ENCODE measurements around the gene CDC42BPA. TPM values are rescaled to one million over a fixed set of nuclear protein-coding genes. Genes with fewer than 3 reads are reported as not detected.
A peak's percentile ranks its signal among the peaks of the same experiment; 100 is the strongest.

CDC42BPA gene
- total and polyA plus RNA-seq, 2 donors (not counting 1 experiment from before 2014, with no cell fraction given): 26.4 to 77.1 TPM

GRCh38 chr1:227094249-227094966 is 223.9 kb downstream of the CDC42BPA start:
- Histone ChIP-seq H3K79me2 (ENCODE audit: control insufficient read depth, insufficient read depth, low read length) (no peaks in the 10 kb centered on the region), H3K27ac (ENCODE audit: insufficient read depth, low read length) (no peak overlapping the region), H4K20me1 (ENCODE audit: control insufficient read depth, extremely low read depth, insufficient read depth, low read length) (no peaks in the 10 kb centered on the region), H3K4me3 (replicated peaks in 1 of 4; ENCODE audit: control extremely low read depth in 1 of 4, insufficient read depth in 1 of 4, low read depth in 3 of 4, low read length in 4 of 4) (no peak overlapping the region), H3K9ac (ENCODE audit: insufficient read depth, low read length) (no peak overlapping the region), H3K36me3 (ENCODE audit: control insufficient read depth, insufficient read depth, low read length) (no peaks in the 10 kb centered on the region), H3K4me1 (ENCODE audit: control insufficient read depth, extremely low read depth, insufficient read depth, low read length) (no peaks in the 10 kb centered on the region), H3K27me3 (ENCODE audit: control insufficient read depth, insufficient read depth, low read length) (no peaks in the 10 kb centered on the region), H2AFZ (ENCODE audit: low read length) (no peak overlapping the region), H3K4me2 (ENCODE audit: extremely low read depth, insufficient read depth, low read length) (no peak overlapping the region), H3K9me3 (ENCODE audit: control insufficient read depth, insufficient read depth, low read depth, low read length) (no peaks in the 10 kb centered on the region)
- peak in 1 of 2 donors; percentile 27 for DNase-seq (ENCODE audit: low read depth in 2 of 2)
- no peak for TF ChIP-seq EZH2 (IDR thresholded peaks at IDR 0.05; ENCODE audit: low read length, missing control alignments)
- TF ChIP-seq, protein P1, sequence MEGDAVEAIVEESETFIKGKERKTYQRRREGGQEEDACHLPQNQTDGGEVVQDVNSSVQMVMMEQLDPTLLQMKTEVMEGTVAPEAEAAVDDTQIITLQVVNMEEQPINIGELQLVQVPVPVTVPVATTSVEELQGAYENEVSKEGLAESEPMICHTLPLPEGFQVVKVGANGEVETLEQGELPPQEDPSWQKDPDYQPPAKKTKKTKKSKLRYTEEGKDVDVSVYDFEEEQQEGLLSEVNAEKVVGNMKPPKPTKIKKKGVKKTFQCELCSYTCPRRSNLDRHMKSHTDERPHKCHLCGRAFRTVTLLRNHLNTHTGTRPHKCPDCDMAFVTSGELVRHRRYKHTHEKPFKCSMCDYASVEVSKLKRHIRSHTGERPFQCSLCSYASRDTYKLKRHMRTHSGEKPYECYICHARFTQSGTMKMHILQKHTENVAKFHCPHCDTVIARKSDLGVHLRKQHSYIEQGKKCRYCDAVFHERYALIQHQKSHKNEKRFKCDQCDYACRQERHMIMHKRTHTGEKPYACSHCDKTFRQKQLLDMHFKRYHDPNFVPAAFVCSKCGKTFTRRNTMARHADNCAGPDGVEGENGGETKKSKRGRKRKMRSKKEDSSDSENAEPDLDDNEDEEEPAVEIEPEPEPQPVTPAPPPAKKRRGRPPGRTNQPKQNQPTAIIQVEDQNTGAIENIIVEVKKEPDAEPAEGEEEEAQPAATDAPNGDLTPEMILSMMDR (conservative IDR thresholded peaks at IDR 0.05 in 1 of 2, IDR thresholded peaks at IDR 0.05 in 1 of 2; ENCODE audit: low read depth in 1 of 2, low read length in 2 of 2): no peak

DNA sequence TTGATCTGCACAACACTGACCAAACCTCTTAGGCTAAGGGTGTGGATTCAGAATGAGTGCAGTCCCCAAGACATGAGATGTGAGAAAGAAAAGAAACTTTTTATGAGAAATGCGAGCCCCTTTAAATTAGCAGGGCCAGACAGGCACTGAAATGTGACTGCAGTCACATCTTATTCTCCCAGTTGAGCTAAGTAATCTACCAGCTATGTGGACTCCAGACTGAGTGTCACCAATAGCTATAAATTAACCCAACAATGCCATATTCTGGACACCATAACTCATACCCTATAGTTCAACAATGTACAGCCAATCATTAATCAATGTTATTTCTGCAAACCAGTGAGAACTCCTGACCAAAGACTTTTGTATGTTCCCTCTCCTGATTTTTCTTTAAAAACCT is 225.0 kb downstream of the CDC42BPA start:
- Histone ChIP-seq H3K4me2 (ENCODE audit: extremely low read depth, insufficient read depth, low read length) (no peak overlapping the region), H3K27ac (ENCODE audit: insufficient read depth, low read length) (no peak overlapping the region), H4K20me1 (ENCODE audit: control insufficient read depth, extremely low read depth, insufficient read depth, low read length) (no peaks in the 10 kb centered on the region), H3K4me1 (ENCODE audit: control insufficient read depth, extremely low read depth, insufficient read depth, low read length) (no peaks in the 10 kb centered on the region), H3K9ac (ENCODE audit: insufficient read depth, low read length) (no peak overlapping the region), H3K27me3 (ENCODE audit: control insufficient read depth, insufficient read depth, low read length) (no peaks in the 10 kb centered on the region), H3K79me2 (ENCODE audit: control insufficient read depth, insufficient read depth, low read length) (no peaks in the 10 kb centered on the region), H2AFZ (ENCODE audit: low read length) (no peak overlapping the region), H3K9me3 (ENCODE audit: control insufficient read depth, insufficient read depth, low read depth, low read length) (no peaks in the 10 kb centered on the region), H3K36me3 (ENCODE audit: control insufficient read depth, insufficient read depth, low read length) (no peaks in the 10 kb centered on the region), H3K4me3 (replicated peaks in 1 of 4; ENCODE audit: control extremely low read depth in 1 of 4, insufficient read depth in 1 of 4, low read depth in 3 of 4, low read length in 4 of 4) (no peak overlapping the region)
- DNase-seq (ENCODE audit: low read depth in 2 of 2): no peak
- TF ChIP-seq, protein P1 (conservative IDR thresholded peaks at IDR 0.05 in 1 of 2, IDR thresholded peaks at IDR 0.05 in 1 of 2; ENCODE audit: low read depth in 1 of 2, low read length in 2 of 2): no peak
- no peak for TF ChIP-seq EZH2 (IDR thresholded peaks at IDR 0.05; ENCODE audit: low read length, missing control alignments)

- H3K27me3 ChIP-seq (ENCODE audit: control insufficient read depth, insufficient read depth, low read length): no peaks in the 10 kb centered on the region
- DNase-seq (ENCODE audit: low read depth in 2 of 2): peak; percentile 8 to 15
Measured at GRCh38 chr1:227092069-227092468, 226.2 kb downstream of the CDC42BPA start.

More at GRCh38 chr1:227092069-227092468, 226.2 kb downstream of the CDC42BPA start:
- Histone ChIP-seq H3K9ac (ENCODE audit: insufficient read depth, low read length) (no peak overlapping the region), H3K9me3 (ENCODE audit: control insufficient read depth, insufficient read depth, low read depth, low read length) (no peaks in the 10 kb centered on the region), H3K4me1 (ENCODE audit: control insufficient read depth, extremely low read depth, insufficient read depth, low read length) (no peaks in the 10 kb centered on the region), H3K27ac (ENCODE audit: insufficient read depth, low read length) (no peak overlapping the region), H3K4me2 (ENCODE audit: extremely low read depth, insufficient read depth, low read length) (no peak overlapping the region), H4K20me1 (ENCODE audit: control insufficient read depth, extremely low read depth, insufficient read depth, low read length) (no peaks in the 10 kb centered on the region), H3K36me3 (ENCODE audit: control insufficient read depth, insufficient read depth, low read length) (no peaks in the 10 kb centered on the region), H3K4me3 (replicated peaks in 1 of 4; ENCODE audit: control extremely low read depth in 1 of 4, insufficient read depth in 1 of 4, low read depth in 3 of 4, low read length in 4 of 4) (no peak overlapping the region), H2AFZ (ENCODE audit: low read length) (no peak overlapping the region), H3K79me2 (ENCODE audit: control insufficient read depth, insufficient read depth, low read length) (no peaks in the 10 kb centered on the region)
- TF ChIP-seq EZH2 (IDR thresholded peaks at IDR 0.05; ENCODE audit: low read length, missing control alignments): no peak
- TF ChIP-seq, protein P1 (conservative IDR thresholded peaks at IDR 0.05 in 1 of 2, IDR thresholded peaks at IDR 0.05 in 1 of 2; ENCODE audit: low read depth in 1 of 2, low read length in 2 of 2): no peak
